NCI-H446 treated with DMSO at 0.1 percent for 48 hours (cell line): Measurements from ENCODE around the gene BCL2L15.

Experiments
- DNase-seq: peaks from one replicate; lab custom pipeline; 2025; lab: John Stamatoyannopoulos, UW

The BCL2L15 gene

DNA sequence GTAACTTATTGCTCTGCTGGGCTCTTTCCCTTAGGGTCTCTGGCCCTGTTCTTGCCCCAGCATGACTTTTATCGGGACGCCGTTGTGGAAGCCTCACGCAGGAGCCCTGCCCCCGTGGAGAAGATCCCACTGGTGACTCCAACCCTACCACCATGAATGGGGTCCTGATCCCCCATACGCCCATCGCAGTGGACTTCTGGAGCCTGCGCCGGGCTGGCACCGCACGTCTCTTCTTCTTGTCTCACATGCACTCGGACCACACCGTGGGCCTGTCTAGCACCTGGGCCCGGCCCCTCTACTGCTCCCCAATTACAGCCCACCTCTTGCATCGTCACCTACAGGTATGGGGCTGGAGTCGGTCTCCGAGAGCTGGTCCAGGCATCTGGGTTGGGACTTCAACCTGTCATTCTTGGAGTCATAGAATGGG lies 18.1 kb upstream of the BCL2L15 start:
- no peak for DNase-seq

DNA sequence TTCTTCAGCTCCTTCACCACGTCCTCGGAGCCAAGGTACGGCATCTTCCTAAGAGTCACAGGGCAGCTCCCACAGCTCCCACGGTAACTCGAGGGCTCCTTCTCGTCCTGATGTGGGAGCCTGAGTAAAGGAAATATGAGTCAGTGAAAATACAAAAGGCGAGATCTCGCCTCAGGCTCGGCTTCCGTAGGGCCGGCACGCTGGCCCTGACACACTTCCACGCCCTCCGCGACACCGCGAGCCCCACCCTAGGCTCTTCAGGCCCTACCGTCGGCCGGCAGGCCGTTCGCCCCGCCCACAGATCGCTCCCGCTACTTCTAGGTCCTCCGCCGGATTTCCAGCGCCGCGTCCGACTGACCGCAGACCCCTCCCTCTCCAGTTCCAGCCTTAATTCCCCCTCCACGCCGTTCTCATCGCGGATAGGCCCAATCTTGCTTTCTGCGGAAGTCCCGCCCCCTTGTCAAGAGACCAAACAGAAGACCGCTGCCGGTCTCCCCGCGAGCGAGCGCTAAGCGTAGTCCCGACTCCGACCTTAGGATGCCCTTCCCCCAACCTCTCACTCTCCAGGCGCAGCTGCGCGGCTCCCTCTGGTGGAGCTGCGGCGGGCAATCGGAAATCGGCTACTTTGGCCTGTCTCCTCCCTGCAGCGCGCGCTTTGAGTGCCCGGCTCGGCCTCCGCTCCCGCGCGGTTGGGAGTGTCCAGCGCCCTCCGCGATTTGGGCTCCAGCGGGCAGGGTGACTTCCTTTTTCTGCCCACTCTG lies 17.5 kb upstream of the BCL2L15 start, which contains the start of the genes AP4B1 and DCLRE1B:
Gene AP4B1 (minus strand): TSS at position 126 of the 761 bp plus-strand sequence. CDS start 82 bp downstream, at position 44.
Gene DCLRE1B (plus strand): TSS at position 653 of the 761 bp plus-strand sequence. CDS start 261 bp downstream, outside the sequence.
- peak; percentile 100 for DNase-seq

DNA sequence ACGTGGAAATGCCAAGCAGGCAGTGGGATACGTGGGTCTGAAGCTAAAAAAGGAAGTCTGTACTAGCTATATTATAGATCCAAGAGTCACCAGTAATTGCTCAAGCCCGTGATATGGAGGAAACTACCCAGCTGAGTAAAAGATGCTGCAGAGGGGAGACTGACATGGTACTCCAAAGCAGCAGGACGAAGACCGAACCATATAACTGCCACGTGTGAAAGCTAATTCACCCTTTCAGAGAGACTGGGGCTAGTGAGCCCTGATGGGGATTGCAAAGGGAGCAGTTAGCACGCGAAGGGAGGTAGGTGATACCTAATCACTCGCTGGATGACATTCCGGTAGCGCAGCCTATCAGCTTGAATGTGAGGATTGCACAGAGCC lies 16.9 kb upstream of the BCL2L15 start:
- no peak for DNase-seq

GRCh38 chr1:113903501-113904292 lies 16.3 kb upstream of the BCL2L15 start:
- DNase-seq: no peak

DNA sequence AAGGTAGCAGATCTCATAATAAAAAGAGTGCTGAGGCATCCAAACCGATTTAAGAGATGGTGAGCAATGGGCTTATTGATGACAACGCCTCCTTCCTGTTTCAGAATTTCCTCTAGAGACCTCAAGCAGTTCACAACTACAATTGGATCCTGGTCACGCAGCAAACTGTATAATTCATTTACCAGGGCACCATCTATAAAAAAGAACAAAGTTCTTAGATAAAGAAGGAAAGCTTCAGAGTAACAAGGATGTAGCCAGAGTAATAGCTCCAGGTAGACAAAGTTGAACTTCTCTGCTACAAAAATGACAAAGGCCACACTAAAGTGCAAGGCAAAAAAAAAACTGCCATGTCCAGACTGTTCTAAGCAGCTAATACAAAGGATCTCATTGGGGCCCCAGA lies 13.8 kb upstream of the BCL2L15 start:
- no peak for DNase-seq

DNA sequence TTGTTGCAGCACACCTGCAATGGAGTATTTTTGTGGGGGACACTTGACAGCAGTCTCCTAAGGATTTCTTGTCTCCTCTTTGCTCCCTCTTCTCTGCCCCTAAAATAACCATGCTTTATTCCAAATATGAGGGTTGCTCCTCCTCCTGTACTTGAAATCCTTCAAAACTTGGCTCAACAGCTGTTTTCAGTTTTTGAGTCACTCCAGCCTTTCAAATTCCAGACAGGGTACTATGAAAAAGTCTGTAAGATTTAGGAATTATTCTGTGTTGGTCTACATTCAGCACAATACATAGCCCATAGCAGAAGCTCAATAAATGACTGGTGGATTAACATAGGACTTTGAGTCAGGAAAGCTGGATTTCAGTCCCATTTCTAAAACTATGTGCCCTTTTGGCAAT lies 11.7 kb upstream of the BCL2L15 start:
- no peak for DNase-seq

DNA sequence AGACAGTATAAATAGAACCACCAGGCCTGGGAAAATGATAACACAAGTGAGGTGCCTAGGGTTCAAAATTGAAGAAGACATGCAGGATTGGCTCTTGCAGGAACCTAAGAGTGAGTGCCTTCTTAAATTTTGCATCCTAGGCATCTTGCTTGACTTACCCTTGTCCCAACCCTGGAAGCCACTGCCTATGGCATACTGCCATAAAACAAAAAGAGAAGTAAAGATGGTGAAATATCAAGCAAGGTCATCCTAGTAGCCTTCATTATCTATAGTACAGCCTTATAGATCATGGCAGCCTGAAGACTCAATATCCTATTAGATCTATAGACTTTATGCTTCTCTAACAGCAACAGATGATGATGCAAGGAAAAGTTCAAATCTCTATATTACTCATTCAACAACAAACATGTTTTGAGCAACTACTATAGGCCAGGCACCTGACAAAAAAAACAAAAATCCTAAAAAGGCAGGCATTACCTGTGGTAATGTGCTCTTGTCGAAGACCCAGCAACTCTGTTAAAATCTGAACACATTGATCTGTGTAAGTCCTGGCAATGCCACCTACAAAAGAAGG lies 10.9 kb upstream of the BCL2L15 start:
- DNase-seq: no peak

- DNase-seq: no peak
Measured at GRCh38 chr1:113895961-113896360, 8.6 kb upstream of the BCL2L15 start.

DNA sequence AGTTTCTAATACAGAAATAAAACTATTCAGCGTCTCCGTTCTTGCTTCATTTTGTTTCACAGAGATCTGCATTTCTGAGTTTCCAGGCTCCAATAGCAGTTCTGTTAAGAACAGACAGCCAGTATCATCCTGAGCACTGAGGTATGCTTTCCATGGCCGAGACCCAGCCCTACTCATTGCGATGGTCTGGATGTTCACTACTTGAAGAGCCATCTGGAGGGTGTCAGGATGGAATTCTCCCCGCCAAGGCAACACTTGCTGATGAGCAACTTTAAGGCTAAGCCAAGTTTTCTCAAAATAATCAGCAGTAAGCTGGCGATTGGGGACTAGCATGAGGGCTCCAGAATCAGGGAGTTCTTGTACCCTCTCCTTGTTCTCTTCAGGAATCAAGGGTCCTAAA lies 7.7 kb upstream of the BCL2L15 start:
- no peak for DNase-seq

- DNase-seq: no peak
Measured at GRCh38 chr1:113893267-113893666, 5.9 kb upstream of the BCL2L15 start.

- no peak for DNase-seq
Measured at GRCh38 chr1:113891631-113892220, 4.3 kb upstream of the BCL2L15 start.

- DNase-seq: no peak
Measured at GRCh38 chr1:113890816-113891215, 3.4 kb upstream of the BCL2L15 start.

DNA sequence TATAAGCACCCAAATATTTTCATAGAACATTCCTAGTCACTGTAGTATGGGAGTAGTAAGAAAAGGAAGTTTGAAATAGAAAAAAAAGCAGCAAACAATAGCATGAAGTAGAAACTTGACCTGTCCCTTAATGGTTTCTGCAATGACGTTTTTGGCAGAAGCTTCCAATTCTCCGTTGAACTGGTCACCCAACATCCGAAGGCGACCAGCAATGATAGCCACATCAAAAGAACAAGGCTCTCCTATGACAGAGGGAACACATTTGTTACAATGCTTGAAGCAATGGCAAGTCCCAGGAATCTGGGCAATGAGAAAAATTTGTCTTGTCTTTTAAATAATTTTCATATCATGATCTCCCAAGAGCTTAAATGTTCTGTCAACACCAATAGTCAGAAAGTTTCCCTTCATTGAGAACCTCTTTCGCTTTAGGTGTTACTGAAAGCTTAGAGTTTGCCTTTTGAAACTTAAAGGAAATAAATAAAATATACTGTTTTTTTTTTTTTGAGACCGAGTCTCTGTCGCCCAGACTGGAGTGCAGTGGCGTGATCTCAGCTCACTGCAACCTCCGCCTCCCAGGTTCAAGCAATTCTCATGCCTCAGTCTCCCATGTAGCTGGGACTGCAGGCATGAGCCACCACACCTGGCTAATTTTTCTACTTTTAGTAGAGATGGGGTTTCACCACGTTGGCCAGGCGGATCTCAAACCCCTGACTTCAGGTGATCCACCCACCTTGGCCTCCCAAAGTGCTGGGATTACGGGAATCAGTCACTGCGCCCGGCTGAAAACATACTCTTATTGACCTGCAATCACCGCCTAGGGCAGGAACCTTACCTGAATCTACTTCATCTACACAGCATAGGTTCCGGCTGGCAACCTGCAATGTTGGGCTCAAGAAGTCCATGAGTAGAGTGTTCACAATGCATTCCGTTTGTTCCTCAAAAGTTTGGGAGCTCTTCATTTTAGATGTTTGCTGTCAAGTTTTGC lies 672 bp downstream of the BCL2L15 start:
- DNase-seq: no peak

DNA sequence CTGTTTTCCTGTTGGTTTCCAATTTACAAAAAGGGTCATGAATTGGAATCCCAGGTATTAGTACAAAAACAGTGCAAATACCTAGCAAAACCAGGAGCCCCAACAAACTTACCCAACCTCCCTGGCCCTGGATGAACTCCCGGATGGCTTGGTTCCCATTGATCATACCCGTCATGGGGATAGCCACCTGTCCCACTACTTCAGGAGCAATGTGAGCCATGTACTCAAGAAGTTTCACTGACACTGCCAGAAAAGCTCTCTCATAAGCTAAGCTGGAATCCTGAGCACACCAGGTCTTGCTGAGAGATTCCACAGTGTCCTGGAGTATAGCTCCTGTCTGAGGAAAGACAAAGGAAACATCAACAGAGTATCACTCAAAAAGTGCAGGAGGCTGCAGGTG lies 5.7 kb downstream of the BCL2L15 start:
- no peak for DNase-seq

- no peak for DNase-seq
Measured at GRCh38 chr1:113879739-113880038, 7.7 kb downstream of the BCL2L15 start.

- DNase-seq: no peak
Measured at GRCh38 chr1:113876176-113876575, 11.2 kb downstream of the BCL2L15 start.

- DNase-seq: peak; percentile 76
Measured at GRCh38 chr1:113875714-113876113, 11.7 kb downstream of the BCL2L15 start.

DNA sequence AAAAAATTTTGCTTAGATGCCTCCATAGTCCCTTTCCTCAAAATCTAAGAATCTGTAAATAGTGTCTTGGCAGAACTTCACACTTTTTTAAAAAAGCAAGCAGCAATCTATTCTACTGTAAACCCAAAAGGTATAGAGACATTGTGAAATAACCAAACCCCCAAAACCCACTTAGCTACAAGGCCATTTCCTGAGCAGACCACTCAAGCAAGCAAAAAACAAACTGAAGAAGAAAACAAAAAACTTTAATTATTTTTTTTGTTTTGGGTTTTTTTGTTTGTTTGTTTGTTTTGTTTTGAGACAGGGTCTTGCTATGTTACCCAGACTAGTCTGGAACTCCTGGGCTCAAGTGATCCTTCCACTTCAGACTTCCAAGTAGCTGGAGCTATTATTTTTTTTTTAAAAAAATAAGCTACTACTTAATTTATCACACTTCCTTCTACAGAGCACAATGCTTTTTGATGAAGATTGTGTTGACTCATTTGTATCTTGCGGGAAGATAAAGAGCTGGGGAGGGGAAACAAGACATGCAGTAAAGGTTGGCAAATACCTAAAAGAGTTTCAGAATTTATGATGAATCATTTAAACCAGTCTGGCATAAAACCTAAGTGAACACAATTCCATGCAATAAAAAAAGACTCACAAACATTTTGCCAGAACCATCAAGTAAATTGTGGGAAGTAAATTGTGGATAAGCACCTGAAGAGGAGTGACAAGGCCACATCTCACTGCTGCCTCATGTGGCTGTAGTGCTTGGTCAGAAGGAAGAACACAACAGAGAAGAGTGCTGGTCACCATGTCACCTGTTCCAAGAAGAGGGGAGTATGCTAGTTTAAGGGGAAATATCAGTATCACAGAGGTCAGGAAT lies 13.1 kb downstream of the BCL2L15 start:
- no peak for DNase-seq

DNA sequence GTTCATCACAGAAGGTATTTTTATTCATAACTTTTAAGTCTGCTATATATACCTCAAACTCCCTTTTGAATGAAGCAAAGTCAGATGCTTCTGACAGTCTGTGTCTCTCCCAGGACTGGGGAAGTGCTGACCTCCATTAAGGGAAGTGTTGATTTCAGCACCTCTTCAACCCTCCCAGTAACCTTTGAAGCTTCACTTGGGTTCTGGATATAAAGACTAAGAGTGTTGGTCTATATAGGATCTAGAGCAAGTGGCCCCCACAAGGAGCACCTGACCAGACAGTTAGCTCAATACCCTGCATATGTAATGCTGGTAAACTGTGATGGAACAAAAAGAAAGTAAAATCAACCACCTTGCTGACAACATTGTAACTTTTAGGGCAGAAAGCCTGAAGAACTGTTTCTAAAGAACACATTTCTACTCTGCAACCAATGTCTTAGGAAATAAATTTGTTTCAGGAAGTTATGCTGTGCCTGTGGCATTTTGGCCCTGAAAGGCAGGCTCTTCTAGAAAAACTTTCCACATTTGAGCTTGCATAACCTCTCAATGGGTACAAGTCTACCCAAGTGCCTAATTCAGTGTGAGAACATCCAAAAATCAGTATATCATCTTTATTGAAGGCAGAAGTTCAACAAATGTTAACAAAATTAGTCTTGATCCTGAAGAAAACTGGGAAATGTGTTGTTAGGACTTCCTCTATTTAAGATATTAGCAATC lies 15.0 kb downstream of the BCL2L15 start:
- DNase-seq: no peak
